GM12878 (cell line): ENCODE measurements around the gene CCNL2. TPM values are rescaled to one million over a fixed set of nuclear protein-coding genes. Genes with fewer than 3 reads are reported as not detected.

ENCODE experiments used
- ATAC-seq: fragments of 200-7000 bp; cut with Tn5 transposase; 3 replicates; pipeline ENCODE4 v1.9.1; 2020; ENCODE audit warnings: mild to moderate bottlenecking, moderate library complexity
- BruUV-seq: library from RNA; stranded (reverse); fragments of 400-500 nt; replicated peaks from 2 replicates; lab custom pipeline; 2021; lab: Mats Ljungman, UMichigan
- CTCF ChIA-PET: fragments of 300-600 bp; sonication (Branson Sonifier 250); formaldehyde crosslinking; extraction: SDS; loops from one replicate; lab custom pipeline; 2021; ENCODE audit warnings: inconsistent platforms; lab: Yijun Ruan, JAX
- POLR2A ChIA-PET: fragments of 350-600 bp; formaldehyde crosslinking; extraction: SDS; loops from one replicate; lab custom pipeline; 2021; ENCODE audit warnings: inconsistent platforms; lab: Charles Lee
- RAD21 ChIA-PET: fragments of 300-600 bp; sonication (Branson Sonifier 250); formaldehyde crosslinking; loops from one replicate; lab custom pipeline; 2023; ENCODE audit warnings: antibody characterized with exemption; ENCODE audit not compliant: unreplicated experiment; lab: Charles Lee
- SMC1A ChIA-PET: fragments of 300-600 bp; sonication (Branson Sonifier 250); formaldehyde crosslinking; loops from one replicate; lab custom pipeline; 2023; ENCODE audit not compliant: unreplicated experiment, uncharacterized antibody; lab: Charles Lee
- DNase-seq: peaks from one replicate; pipeline ENCODE4 v3.0.0-alpha.2; 2011; ENCODE audit warnings: low read depth, low spot score
- FAIRE-seq: peaks from 3 replicates; lab custom pipeline; 2011; peaks lifted over from hg19 to GRCh38; lab: Jason Lieb, UNC
- H2AFZ ChIP-seq: 2 replicates; pipeline ENCODE4 v1.6.0; 2011; ENCODE audit warnings: low read depth, low read length, control low read depth; ENCODE audit not compliant: control insufficient read depth
- H3K27ac ChIP-seq: 2 replicates; pipeline ENCODE4 v1.5.1; 2011; ENCODE audit warnings: control low read depth; ENCODE audit not compliant: control insufficient read depth, insufficient read depth
- H3K27me3 ChIP-seq, 2 experiments: replicated peaks in 1 of 2; 2 replicates each; pipeline versions ENCODE4 v1.6.0 to v1.6.1; 2011; ENCODE audit warnings: low read length in 1 of 2; ENCODE audit not compliant: control insufficient read depth in 2 of 2, insufficient read depth in 2 of 2
- H3K36me3 ChIP-seq, 2 experiments: 2 replicates each; pipeline ENCODE4 v1.5.1; 2011; ENCODE audit warnings: low read length in 1 of 2; ENCODE audit not compliant: control insufficient read depth in 2 of 2, insufficient read depth in 2 of 2
- H3K4me1 ChIP-seq: 2 replicates; pipeline ENCODE4 v1.6.1; 2011; ENCODE audit warnings: mild to moderate bottlenecking, low read length, moderate library complexity, mixed read lengths; ENCODE audit not compliant: control insufficient read depth, insufficient read depth
- H3K4me2 ChIP-seq: 2 replicates; pipeline ENCODE4 v1.6.0; 2011; ENCODE audit warnings: control low read depth; ENCODE audit not compliant: control insufficient read depth, insufficient read depth
- H3K4me3 ChIP-seq: fragments of 200-600 bp; sonication (generic); 2 replicates; pipeline ENCODE4 v1.5.1; 2016
- H3K79me2 ChIP-seq: 2 replicates; pipeline ENCODE4 v1.6.0; 2011; ENCODE audit warnings: low read length; ENCODE audit not compliant: control insufficient read depth, insufficient read depth
- H3K9ac ChIP-seq: 2 replicates; pipeline ENCODE4 v1.8.0; 2011; ENCODE audit warnings: low read length, control low read depth, mixed read lengths; ENCODE audit not compliant: control insufficient read depth, insufficient read depth
- H3K9me3 ChIP-seq: replicated peaks from 3 replicates; pipeline ENCODE4 v1.5.1; 2011; ENCODE audit warnings: mild to moderate bottlenecking, low read length; ENCODE audit not compliant: control insufficient read depth, insufficient read depth
- H4K20me1 ChIP-seq: 2 replicates; pipeline ENCODE4 v1.6.0; 2011; ENCODE audit not compliant: control insufficient read depth, insufficient read depth
- HCFC1 ChIP-seq: fragments of 150-350 bp; IDR thresholded peaks from 2 replicates; pipeline ENCODE4 v1.6.1; 2014; ENCODE audit warnings: low read length
- KLF5 ChIP-seq: fragments of 450-650 bp; IDR thresholded peaks from 2 replicates; pipeline ENCODE4 v1.6.1; 2014; ENCODE audit warnings: mild to moderate bottlenecking; ENCODE audit not compliant: partially characterized antibody
- LARP7 ChIP-seq: fragments of 450-650 bp; IDR thresholded peaks from 2 replicates; pipeline ENCODE4 v1.6.1; 2017; ENCODE audit warnings: mild to moderate bottlenecking
- MYB ChIP-seq: fragments of 150-350 bp; IDR thresholded peaks from 2 replicates; pipeline ENCODE4 v1.6.1; 2014; ENCODE audit warnings: mild to moderate bottlenecking, low read depth, low read length, borderline replicate concordance
- RBBP5 ChIP-seq: fragments of 200-600 bp; sonication (generic); conservative IDR thresholded peaks from 2 replicates; pipeline ENCODE4 v1.6.1; 2016
- TARDBP ChIP-seq: IDR thresholded peaks from 2 replicates; pipeline ENCODE4 v1.6.1; 2016; ENCODE audit warnings: borderline replicate concordance
- ZBTB4 ChIP-seq: fragments of 450-650 bp; formaldehyde crosslinking; IDR thresholded peaks from 2 replicates; pipeline ENCODE4 v1.4.0; 2022; ENCODE audit warnings: mild to moderate bottlenecking, moderate library complexity
- ZNF687 ChIP-seq: fragments of 450-650 bp; IDR thresholded peaks from 2 replicates; pipeline ENCODE4 v1.6.1; 2017; ENCODE audit warnings: mild to moderate bottlenecking, moderate library complexity
- WGBS: methylation state at CpG from one replicate; pipeline ENCODE4 v1.1.6; 2016; ENCODE audit warnings: low lambda C conversion rate; ENCODE audit not compliant: insufficient replicate concordance, insufficient coverage; ENCODE audit errors: missing lambda C conversion rate; 5-methylcytosine and 5-hydroxymethylcytosine counted together
- in situ Hi-C: fragments of 300-500 bp; cut with MboI; formaldehyde crosslinking; loops from 9 replicates; pipeline ENCODE4 v1.14.3; 2018; ENCODE audit warnings: mixed read lengths
- intact Hi-C: fragments of 100-400 bp; cut with micrococcal nuclease; formaldehyde crosslinking; loops from one replicate; pipeline ENCODE4 v1.14.2; 2022; ENCODE audit not compliant: unreplicated experiment
- polyA plus RNA-seq, 11 experiments: library from polyadenylated mRNA; depleted of rRNA in 4 of 11; unstranded in 6 of 11; stranded (reverse) in 5 of 11; fragments of >200 nt; fragmentation: Nextera tagmentation in 4 of 11; fragmentation: Illumina TruSeq in 1 of 11; extraction: Ambion mirVana in 4 of 11; extraction: Trizol in 1 of 11; gene quantifications; 1 replicate in 1 of 11; 2 replicates in 10 of 11; pipeline versions ENCODE4 v1.2.1 to v1.2.3, GENCODE V29; 2011 to 2016; ENCODE audit warnings: inconsistent platforms in 2 of 11, missing spikeins in 2 of 11, low read depth in 1 of 11
- total RNA-seq, 4 experiments: library from RNA; depleted of rRNA in 3 of 4; stranded (reverse); fragments of >200 nt in 3 of 4; fragmentation: Illumina TruSeq in 1 of 4; extraction: Trizol in 1 of 4; gene quantifications; 2 replicates each; pipeline versions ENCODE4 v1.2.1 to v1.2.3, GENCODE V29; 2013 to 2021

CCNL2 gene
- total and polyA plus RNA-seq, 10 of the 15 experiments (the other 5 are each of a cell fraction or from before 2014, with no cell fraction given), result 2.1 to 143 (median 101) TPM

- Histone ChIP-seq H3K9me3 (no peaks in the 10 kb centered on the region), H3K4me2 (no peak overlapping the region), H3K79me2 (no peaks in the 10 kb centered on the region), H2AFZ (no peak overlapping the region), H3K27me3 (no peaks in the 10 kb centered on the region), H3K4me3 (no peak overlapping the region), H3K36me3 (no peaks in the 10 kb centered on the region), H3K4me1 (peaks cover 25% of the 10 kb centered on the region), H3K27ac (peak overlapping the region; percentile 66; the same call in 1 of the 2 replicates), H3K9ac (no peak overlapping the region), H4K20me1 (no peaks in the 10 kb centered on the region)
- FAIRE-seq (no peak), DNase-seq (no peak), ATAC-seq (no peak)
- WGBS, result 93% methylated on average over 19 of the region's 21 CpGs
- ChIA-PET SMC1A (interaction anchor here (1.2 kb wide), 1 partner anchor 11 kb away, joined by 3 read pairs; no protein-coding TSS in a partner anchor), POLR2A (no interaction called here), RAD21 (no interaction called here), CTCF (no interaction called here)
- intact Hi-C loops, result no loop called here
- BruUV-seq, result no TSS peak
- TF ChIP-seq HCFC1, result no peak
- no peak for TF ChIP-seq KLF5
- TF ChIP-seq RBBP5, result no peak
- TF ChIP-seq MYB, result no peak
- no peak for TF ChIP-seq TARDBP
- in situ Hi-C loops, result no loop called here
Observed at GRCh38 chr1:1419363-1419812, 20.3 kb upstream of the CCNL2 start.

GRCh38 chr1:1418464-1419362 lies 19.6 kb upstream of the CCNL2 start:
- H3K9ac ChIP-seq, result peak overlapping the region; percentile 56; the same call in 1 of the 2 replicates
- no peaks in the 10 kb centered on the region for H3K79me2 ChIP-seq
- H3K4me1 ChIP-seq, result peaks cover 25% of the 10 kb centered on the region
- 53% methylated on average over 26 of the region's 26 CpGs for WGBS
- ChIA-PET SMC1A (interaction anchor here (1.2 kb wide), 1 partner anchor 11 kb away, joined by 3 read pairs; no protein-coding TSS in a partner anchor), POLR2A (interaction anchor here (0.8 kb wide), 1 partner anchor 14 kb away, joined by 3 read pairs; no protein-coding TSS in a partner anchor), CTCF (no interaction called here), RAD21 (no interaction called here)
- H3K9me3 ChIP-seq, result no peaks in the 10 kb centered on the region; the same call in 2 of the 3 replicates
- intact Hi-C loops, result no loop called here
- DNase-seq (no peak), FAIRE-seq (peak; percentile 52), ATAC-seq (peak; percentile 10; the same call in 1 of the 3 replicates)
- BruUV-seq, result TSS peak; percentile 63
- H3K4me3 ChIP-seq, result no peak overlapping the region
- H2AFZ ChIP-seq, result peak overlapping the region; percentile 82
- in situ Hi-C loops, result no loop called here
- no peaks in the 10 kb centered on the region for H4K20me1 ChIP-seq
- no peaks in the 10 kb centered on the region for H3K27me3 ChIP-seq
- H3K36me3 ChIP-seq, result no peaks in the 10 kb centered on the region
- H3K27ac ChIP-seq, result peak overlapping the region; percentile 66
- peak overlapping the region; percentile 79 for H3K4me2 ChIP-seq
- TF ChIP-seq ZBTB4, result no peak
- peak; percentile 89 for TF ChIP-seq ZNF687
- TF ChIP-seq LARP7, result 0 out of 2 replicates have a peak, but pooled peaks have one; percentile 22
